NAMALWA (cell line): ENCODE data around the gene ADGRD2.

Source experiments
- DNase-seq: peaks from one replicate; pipeline ENCODE4 v3.0.0-alpha.2; 2015; ENCODE audit warnings: low spot score

Gene ADGRD2

DNA sequence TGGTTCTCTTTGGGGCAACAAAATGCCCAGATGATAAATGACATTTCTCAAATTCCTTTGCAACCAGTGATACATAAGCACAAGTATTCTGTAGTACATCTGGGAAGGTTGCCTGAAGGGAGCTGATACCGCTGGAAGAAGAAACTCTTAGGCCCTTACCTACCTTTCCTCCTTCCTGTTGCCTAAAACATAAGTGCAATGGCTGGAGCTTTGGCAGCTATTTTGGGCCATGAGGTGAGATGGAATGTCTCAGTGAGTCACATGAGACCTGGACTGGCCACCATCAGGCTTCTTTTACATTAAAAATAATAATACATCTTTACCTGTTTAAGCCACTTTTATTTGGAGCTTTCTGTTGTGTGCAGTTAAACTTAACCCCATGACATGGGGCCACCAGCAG, 11.2 kb upstream of the ADGRD2 start:
- DNase-seq, result no peak

DNA sequence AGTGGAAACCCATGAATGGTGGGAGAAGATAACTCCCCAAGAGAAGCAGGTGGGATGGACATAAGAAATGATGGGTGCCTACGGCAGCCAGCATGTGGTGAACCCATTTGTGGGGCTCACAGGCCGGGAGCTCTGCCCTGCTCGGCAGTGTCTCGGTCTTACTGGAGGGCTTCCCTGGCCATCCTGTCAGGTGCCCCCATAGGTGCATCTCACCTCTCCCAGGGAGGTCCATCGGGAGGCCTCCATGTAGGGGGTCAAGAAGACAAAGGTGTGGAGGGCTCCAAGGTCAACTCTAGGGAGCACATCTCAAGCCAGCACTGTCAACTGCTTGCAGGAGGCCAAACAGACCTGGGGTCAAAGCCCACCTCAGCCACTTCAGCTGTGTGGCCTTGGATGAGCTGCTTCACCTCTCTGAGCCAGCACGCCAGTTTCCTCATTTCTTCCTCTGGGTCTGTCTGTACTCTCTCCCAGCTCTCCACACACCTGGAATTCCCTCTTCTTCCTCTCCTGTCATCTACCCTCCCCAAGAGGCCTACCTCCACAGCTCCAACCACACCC, 10.5 kb upstream of the ADGRD2 start:
- no peak for DNase-seq

- no peak for DNase-seq
These were observed 9.5 kb upstream of the ADGRD2 start for GRCh38 chr9:124440786-124441185.

DNA sequence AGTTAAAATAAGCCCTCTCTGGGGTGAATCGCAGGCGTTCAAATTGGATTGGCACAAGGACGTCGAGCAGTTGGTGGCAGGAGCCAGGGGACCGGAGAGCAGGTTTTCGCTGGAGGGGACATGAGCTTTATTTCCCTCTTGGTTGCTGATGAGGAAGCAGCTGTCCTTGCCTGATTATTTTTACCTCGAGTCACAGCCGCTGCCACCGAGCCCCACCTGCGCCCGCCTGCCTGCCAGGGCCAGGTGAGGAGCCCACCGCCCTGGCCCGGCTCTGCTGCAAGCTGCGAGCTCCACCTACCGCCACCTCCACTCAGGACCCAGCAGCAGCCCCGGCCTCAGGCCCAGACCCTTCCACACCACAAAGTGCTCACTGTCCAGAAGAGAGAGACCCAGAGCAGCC, 9.0 kb upstream of the ADGRD2 start:
- DNase-seq, result no peak

DNA sequence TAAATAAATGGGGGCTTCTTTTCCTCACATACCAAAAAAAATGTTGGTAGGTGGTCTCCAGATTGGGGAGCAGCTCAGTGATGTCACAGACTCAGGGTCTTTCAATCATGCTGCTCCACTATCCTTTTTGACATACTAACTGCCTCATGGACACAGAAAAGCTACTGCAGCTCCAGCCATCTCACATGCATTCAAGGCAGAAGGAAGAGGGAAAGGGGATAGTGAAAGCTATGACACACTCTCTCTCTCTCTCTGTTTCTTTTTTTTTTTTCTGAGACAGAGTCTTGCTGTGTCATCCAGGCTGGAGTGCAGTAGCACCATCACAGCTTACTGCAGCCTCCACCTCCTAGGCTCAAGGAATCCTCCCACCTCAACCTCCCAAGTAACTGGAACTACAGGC, 7.9 kb upstream of the ADGRD2 start:
- no peak for DNase-seq

- DNase-seq, result no peak
These were observed 7.4 kb upstream of the ADGRD2 start for GRCh38 chr9:124442826-124443225.

- no peak for DNase-seq
These were observed 6.6 kb upstream of the ADGRD2 start for GRCh38 chr9:124443625-124444024.

- DNase-seq, result no peak
These were observed 6.1 kb upstream of the ADGRD2 start for GRCh38 chr9:124444166-124444565.

- DNase-seq, result no peak
These were observed 3.0 kb upstream of the ADGRD2 start for GRCh38 chr9:124447297-124447661.

GRCh38 chr9:124448019-124448418, 2.2 kb upstream of the ADGRD2 start:
- DNase-seq, result no peak

GRCh38 chr9:124449381-124450151, 685 bp upstream of the ADGRD2 start:
- no peak for DNase-seq

- no peak for DNase-seq
These were observed 845 bp downstream of the ADGRD2 start for GRCh38 chr9:124450931-124451661.

DNA sequence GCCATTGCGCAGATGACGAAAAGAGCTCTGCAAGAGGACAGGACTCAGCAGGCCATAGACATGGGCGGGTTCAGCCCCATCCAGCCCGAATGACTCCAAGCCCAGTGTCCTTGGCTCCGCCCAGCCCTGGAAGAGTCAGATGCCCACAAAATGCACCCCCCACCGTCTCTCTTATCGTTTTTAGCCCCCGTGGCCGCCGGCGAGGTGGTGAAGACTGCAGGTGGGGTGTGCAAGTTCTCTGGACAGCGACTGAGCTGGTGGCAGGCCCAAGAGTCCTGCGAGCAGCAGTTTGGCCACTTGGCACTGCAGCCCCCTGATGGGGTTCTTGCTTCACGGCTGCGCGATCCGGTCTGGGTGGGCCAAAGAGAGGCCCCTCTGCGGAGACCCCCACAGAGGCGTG, 2.1 kb downstream of the ADGRD2 start:
- no peak for DNase-seq

- DNase-seq, result no peak
These were observed 2.8 kb downstream of the ADGRD2 start for GRCh38 chr9:124452841-124453585.

- no peak for DNase-seq
These were observed 3.4 kb downstream of the ADGRD2 start for GRCh38 chr9:124453586-124454191.

GRCh38 chr9:124454296-124454695, 4.0 kb downstream of the ADGRD2 start:
- no peak for DNase-seq

- DNase-seq, result no peak
These were observed 4.7 kb downstream of the ADGRD2 start for GRCh38 chr9:124454791-124455443.

- DNase-seq, result no peak
These were observed 5.6 kb downstream of the ADGRD2 start for GRCh38 chr9:124455820-124456219.

DNA sequence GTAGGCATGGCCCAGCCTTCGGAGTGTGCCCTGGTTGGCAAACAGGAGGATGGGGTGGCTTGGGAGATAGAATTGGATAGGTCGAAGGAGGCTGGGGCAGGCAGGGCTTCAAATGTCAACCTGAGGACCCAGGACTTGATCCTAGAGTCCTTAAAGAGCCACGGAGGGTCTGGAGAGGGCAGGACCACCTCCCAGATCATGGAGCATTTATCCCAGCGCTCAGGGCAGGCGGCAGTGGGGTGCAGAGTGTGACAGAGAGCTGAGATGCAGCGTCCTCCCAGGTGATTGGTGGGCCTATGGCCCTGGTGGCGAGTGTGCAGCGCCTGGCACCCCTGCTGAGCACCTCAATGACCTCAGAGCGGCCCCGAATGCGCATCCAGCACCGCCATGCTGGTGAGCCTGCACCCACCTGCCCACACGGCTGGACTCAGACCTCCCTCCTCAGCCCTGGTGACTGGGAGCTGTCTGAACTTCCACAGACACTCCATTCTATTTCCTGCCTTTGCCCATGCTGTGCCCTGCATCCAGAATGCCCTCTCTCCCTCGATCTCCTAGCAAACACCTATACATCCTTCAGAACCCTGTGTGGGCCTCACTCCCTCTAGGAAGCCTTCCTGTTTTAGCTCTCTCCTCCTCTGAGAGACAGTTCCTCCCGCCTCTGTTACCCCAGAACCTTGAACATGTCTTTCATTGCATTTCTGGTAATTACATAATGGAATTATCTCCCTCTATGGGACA, 6.3 kb downstream of the ADGRD2 start:
- DNase-seq, result no peak

DNA sequence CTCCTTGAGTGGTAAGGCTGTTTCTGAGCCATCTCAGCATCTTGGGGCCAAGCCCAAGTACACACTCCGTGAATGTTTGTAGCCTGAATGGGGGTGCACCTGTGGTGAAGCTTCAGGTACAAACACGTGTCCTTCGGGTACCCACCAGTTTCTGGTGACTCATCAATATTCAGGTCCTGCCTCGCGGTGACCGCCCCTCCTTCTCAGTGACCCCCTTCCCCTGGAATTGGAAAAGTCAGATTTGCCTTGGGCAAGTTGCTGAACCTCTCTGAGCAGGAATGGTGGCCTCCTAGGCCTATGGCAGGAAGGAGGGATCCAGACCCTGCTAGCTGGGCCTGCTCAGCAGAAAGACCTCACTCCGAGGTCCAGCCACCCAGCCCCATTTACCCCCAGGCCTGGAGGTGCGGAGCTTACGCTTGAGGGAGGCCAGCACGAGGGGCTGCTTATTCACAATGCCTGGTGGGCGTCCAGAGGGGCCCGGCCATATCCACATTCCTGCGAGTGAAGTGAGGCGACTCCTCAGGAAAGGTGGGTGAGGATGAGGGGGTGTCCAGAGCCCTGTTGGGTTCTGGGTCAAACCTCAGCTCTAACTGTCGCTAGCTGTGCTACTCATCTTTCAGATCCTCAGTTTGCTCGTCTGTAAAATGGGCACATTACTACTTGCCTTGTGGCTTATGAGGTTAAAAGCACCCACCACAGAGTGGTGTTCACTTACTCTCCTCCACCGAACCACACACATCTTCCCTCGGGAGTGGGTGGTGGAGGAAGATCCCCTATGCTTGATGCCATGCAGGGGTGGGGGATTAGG, 7.0 kb downstream of the ADGRD2 start:
- no peak for DNase-seq
